ENCODE data around the gene MTM1.

MTM1 gene

DNA sequence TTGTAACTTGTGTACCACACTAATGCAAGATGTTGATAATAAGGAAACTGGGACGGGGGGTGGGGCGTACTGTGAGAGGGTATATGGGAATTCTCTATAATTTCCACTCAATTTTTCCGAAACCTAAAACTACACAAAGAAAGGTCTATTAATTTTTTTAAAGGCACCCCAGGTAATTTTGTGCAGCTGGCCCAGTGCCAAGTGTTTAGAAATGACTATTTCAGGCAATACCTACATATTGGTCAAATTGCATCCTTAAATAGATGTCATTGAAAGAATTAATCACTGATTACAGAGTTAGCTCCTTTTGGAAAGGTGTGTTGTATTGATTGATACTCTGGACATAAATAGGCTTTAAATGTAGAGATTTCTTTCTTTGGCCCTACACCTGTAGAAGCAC is 114.7 kb downstream of the MTM1 start:
- no peak for DNase-seq

DNA sequence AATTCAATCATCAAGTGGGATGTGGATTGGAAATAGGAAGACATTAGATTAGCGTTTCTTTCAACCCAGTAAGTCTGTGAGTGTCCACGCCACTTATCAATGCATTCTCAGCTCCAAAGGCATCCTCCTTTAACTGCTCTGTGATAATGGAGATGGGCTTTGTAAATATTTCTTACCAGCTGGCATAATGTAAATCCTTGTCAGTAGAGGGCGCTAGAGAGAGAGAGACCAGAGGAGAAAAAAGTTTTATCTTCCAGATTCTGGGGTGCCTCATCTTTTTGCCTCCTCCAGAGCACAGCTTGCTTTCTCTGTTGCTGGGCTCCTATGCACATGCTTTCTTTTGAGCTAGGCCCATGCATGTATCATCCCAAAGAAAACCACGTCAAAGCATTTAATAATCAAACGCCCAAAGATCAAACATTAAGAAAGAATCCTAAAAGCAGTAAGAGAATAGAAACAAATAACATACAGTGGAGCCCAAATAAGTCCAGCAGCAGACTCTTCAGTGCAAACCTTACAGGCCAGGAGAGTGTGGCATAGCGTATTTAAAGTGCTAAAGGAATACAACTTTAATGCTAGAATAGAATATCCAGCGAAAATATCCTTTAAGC is 115.2 kb downstream of the MTM1 start:
- no peak for DNase-seq

DNA sequence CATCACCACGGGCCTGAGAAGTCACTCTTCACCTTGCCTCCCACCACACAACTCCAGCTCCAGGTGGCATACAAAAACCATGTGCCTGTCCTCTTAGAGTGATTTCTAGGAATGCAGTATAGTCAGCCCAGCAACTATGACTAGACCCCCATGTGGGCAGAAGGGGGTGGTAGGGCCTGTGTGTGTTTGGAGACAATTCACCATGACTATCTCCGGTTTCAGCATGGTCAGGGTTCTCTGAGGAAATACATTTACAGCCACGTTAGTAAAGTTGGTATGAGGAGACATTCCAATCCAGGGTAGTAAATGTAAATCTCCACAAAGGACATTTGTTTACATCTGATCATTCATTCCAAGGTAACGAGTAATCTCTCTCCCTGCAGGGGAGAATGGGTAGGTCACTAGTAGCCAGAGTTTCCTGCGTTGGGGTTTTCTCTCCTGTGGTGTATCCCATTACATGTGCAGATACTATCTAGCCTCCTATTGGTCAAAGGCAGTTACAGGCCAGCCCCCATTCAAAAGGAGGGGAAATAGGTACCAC is 120.6 kb downstream of the MTM1 start:
- DNase-seq = peak; percentile 90

DNA sequence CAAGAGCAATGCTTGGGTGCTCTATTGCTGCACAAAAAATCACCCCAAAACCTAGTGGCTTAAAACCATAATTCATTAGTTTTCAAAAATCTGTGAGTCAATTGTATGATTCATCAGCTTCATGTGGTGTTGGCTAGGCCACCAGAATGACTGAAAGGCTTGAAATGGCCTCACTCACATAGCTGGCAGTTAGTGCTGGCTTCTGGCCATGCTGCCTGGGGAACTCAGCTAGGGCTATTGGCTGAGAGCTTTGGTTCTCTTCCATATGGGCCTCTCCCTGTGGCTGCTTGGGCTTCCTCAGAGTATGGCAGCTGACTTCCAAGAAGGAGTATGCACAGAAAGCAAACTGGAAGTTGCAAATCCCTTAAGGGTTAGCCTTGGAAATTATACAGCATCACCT is 121.7 kb downstream of the MTM1 start:
- peak; percentile 92 for DNase-seq

DNA sequence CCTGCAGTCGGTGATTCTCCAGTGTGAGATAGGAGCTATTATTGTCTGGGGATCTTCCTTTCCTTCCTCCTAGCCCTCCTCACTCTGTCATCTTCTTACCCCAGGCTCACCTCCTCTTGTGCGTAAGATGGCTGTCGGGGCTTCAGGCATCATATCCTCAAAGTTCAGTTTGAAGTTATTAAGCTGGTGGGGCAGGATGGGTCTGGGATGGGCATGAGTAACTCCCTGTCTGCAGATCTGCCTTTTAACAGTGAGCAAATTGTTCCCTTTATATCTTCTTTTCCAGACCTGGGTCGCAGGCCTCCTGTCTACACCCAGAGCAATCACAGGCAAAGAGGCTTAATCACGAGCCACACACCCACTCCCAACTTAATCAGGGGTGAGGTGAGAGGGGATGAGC is 123.9 kb downstream of the MTM1 start:
- no peak for DNase-seq

DNA sequence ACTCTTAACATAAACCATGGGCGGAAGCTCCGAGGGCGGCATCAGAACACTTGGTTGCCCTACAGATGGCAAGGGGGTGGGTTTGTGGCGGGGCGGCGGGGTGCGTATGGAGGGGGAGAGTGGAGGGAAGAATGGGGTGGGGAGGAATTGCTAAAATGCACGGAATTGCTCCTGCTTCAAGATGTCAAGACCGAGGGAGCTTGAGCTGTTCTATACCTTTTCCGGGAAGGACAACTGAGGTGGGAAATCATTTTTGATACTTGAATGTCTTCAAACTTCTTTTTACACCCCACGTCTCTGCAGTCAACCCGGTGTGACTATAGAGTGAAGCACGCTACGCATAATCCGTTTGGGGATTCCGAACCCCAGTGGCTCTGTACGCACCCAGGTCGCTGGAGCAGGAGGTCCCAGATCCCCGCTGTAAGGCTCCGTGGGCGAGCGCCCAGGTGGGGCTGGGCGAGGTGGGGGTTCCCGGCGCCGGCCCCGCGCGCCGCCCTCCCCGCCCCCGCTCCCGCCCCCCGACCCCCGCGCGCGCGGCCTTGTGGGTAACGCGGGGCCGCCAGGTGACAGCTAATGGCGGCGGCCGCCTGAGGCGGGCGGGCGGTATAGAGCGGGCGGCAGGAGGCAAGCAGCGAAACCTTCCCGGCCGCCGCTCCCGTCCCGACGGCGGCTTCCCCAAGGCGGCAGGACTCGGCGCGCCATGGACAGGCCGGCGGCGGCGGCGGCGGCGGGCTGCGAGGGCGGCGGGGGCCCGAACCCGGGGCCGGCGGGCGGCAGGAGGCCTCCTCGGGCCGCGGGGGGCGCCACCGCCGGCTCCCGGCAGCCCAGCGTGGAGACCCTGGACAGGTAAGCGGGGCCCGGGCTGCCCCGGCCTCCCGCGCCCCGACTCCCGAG is 124.7 kb downstream of the MTM1 start, which contains the start of gene MTMR1:
TSS of gene MTMR1 (plus strand) at position 566 of the 894 bp plus-strand sequence. CDS start at position 701, 135 bp downstream.
- no peak for DNase-seq

DNA sequence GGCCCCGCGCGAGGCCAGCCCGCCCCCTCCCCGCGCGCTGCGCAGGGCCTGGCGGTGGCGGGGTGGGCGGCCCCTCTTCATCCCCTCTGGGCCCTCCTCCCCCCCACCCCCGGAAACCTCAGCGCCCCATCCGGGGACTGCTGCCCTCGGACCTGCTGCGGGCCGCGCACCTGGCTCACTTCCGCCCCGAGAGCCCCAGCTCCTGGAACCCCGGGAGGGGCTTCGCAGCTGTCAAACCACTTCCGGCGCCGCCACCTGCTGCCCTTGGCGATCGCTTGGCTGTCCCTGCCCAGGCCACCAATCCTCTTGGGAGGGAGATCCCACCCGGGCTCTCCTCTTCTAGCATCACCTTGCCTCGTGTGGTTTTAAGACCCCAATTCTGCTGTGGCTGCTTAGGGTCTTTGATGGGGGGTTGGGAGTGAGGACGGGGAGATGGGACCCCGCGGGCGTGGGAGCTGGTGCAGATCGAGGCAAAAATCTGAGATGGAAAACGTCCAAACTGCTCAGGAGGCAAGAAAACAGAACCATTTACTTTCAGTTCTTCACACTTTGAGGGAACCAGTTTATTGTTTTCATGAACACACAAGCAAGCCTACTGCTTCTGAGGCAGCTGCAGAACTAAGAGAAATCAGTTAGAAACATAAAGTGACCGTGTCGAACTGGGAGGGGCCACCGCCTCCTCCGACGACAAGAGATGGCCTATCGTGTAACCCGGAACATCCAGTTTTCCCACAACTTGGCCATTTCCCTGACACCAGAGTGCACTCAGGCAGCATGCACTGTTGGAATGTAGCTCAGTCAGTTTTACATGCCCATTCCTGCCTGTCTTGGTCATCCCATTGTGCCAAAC is 125.5 kb downstream of the MTM1 start:
- DNase-seq = peak; percentile 23

DNA sequence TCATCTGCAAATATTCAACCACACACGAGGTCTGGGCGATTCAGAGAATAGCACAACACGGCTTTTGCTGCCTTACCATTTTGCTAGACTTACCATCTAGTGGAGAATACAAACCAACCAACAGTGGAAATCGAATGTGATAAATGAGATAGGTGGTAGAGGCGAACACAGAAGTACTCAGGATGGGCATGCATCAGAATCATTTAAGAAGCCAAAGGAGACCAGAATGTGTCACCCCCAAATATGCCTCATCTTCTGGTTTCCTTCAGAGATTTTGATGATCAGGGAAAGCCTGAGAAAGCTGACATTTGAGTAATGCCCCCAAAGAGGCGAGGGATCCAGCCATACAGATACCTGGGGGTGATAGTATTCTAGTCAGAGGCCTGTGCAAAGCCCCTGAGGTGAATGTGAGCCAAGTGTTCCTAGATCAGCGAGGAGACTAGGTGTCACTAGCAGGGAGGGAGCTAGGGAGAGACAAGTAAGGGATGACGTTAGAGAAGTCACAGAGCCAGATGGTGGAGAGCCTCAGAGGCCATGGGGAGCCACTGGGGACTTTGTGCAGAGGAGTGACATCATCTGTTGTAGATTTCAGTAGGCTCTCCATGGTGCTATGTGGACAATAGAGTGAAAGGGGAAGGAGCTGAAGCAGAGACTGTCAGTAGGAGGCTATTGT is 126.5 kb downstream of the MTM1 start:
- no peak for DNase-seq

DNA sequence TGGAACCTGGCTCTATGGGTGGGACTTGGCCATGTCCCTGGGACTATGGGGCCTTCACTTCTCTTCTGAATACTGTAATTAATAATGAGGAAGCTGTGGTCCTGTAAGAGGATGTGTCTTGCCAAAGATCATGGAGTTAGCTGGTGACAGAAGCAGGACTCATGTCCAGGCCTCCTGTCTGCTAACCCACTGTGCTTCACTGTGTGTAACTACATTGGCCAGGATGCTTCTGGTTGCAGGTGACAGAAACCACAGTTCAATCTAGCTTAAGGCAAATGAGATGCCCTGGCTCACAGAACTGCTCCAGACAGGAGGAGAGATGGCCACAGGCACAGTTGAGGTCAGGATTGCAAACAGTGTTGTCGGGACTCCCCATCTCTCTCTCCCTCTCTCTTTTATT is 127.9 kb downstream of the MTM1 start:
- no peak for DNase-seq

DNA sequence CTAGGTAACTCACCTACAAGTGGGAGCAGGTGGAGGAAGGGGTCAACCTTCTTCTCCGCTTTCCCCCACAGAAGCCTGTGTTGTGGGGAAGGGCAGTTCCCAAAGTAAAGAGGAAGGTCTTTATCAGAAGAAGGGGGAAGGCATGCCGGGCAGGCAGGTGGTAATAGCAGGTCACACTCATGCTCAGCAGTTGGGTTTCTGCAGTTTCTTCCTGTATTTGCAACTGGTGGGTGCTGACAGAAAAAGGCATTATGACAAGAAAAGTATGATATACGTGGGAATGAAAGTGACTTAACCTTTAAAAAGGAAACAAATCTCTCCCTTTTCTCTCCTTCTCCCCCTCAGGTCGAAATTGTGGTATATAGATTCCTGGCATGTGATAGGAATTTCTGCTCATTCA is 128.4 kb downstream of the MTM1 start:
- no peak for DNase-seq

DNA sequence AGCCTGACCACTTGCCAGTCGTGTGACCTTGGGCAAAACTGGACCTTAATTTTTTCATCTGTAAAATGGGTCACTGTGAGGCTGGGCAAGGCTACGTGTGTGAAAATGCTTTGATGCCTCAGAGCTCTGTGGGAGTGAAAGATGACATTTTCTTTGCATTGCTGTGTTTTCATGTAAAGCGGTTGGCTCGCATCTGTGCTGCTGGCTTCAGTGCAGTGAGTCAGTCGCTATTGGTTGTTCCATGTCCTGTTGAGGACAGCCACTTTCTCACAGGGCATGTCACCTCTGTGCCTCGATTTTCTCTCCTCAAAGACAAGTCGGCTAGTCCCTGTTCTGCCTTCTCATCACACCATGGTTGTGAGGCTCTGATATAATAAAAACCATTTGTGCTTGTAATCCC is 129.2 kb downstream of the MTM1 start:
- no peak for DNase-seq

DNA sequence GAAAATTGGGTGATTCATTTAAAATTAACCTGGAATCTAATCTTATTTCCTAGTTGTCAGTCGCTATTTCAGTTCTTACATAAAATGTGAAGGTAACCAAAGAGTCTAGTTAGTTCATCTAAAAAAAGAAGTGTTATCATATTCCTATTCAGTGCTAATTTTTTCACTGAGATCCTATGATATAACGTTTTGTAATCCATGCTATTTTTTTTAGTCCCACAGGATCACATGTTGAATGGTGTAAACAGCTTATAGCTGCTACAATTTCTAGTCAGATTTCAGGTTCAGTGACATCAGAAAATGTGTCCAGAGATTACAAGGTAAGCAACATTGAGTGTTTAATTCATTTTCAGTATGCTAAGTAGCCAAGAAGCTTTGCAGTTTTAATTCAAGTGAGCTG is 130.6 kb downstream of the MTM1 start:
- DNase-seq = no peak

DNA sequence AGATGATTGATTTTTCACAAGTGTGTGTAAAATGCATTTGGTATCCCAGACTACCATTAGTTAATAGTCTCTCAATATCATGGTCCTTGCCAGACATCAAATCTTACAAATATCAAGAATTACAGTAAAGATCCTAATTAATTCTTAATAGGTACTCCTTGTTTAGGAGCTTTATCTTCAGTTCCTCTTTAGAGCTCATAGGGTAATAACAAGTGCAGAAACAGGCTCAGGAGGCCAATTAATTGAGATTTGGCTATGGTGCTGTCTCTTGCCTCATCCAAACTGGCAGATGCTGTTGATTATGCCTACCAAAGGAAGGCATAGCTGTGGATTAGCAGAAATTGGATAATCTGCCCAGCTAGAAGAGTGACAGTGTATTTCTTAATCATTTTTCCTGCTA is 131.7 kb downstream of the MTM1 start:
- DNase-seq = no peak

DNA sequence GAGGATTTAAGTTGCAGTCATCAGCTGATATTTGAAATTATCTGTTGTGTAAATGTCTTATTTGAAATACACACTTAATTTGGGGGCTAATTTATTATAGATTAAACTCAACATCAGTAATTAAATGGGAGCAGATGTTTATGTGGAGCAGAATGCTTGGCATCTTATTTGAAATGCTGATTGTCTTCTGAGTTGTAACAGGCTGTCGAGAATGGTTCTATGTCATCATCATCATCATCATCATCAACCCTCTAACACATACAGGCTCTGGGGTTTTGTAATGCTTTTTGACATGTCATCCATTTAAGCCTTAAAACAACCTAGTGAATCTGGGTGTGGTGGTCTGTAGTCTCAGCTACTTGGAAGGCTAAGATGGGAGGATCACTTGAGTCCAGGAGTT is 133.0 kb downstream of the MTM1 start:
- DNase-seq = no peak

DNA sequence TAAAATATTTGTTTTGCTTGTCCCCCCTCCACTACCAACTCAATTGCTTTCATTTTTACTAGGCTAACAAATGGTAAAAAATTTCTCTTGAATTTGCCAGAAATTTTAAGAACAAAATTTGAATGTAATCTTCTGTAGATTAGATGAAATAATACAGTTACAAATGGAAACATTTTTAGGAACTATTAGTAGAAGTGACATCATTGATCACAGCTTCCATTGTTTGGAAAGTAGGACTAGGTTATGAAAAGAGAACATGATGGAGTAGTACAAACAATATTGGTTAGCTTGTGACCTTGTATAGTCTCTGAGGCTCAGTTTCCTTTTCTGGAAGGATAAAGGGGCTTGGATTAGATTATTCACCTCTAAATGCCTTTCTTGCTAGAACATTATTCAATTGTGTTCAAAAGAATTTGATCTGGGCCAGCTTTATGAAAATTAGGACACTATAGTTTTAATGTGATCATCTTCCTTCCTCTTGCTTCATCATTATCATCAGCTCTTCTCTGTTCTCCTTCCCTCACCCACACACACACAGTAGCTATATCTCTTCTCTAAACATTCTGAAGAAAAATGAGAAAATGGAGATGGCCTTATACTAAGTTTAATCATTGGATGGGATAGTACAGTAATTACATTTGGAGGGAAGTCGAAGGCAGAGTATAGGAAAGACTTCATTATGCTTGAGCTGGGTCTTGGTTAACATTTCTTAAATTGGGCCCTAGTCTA is 134.7 kb downstream of the MTM1 start:
- no peak for DNase-seq

DNA sequence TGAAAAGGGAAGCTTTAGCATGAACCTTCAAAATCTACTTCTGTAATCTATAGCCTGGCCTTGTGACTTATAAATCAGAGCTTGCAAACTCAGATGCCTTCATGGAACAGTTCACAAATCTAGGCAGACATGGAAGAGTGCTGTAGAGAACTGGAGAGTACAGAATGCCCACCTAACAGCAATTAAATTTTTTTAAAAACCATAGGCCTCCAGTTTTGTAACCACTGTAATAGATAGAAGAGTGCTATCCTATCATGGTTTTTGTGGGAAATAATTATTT is 135.2 kb downstream of the MTM1 start:
- no peak for DNase-seq

DNA sequence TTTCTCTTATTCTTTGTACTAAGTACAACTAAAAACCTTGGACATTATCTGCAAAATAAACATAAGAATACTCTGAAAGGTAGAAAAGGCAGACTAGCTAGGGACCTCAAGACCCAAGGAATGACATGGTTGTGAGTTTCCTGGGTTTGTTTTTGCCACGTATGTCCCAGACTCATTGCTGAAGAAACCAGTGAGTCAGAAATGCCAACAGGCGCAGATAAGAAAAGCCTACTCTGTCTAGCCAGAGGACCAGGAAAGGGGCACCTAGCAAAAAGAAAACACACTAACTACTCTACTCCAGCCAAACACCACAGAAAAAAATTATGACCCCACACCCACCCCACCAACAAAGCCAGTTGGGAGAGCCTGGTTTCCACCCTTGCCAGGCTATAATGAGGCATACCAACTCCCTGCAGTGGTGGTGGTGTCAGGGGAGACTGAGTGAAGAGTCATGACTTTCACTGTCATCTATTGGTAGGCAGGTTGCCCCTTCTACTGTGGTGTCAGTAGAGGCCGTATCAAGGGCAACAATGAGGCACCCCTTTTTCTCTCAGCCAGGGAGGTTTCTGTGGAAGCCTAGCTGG is 135.7 kb downstream of the MTM1 start:
- peak; percentile 41 for DNase-seq

DNA sequence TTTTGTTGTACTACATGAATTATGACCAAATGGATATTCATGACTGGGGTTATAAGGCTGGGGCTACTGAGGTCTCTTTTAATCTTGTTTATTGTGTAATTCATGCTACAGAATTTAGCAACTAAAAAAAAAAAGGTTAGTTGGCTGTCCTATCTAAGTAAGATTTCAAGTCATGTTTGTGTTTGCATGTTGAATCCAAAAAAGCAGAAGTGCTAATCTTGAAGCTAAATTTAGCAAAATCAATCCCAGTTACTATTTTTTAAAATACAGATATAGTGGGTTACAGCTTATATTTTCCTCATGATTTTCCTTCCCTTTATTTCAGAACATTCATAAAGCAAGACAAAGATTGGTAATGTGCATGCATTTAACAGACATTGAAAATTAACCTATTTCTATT is 144.2 kb downstream of the MTM1 start:
- no peak for DNase-seq

DNA sequence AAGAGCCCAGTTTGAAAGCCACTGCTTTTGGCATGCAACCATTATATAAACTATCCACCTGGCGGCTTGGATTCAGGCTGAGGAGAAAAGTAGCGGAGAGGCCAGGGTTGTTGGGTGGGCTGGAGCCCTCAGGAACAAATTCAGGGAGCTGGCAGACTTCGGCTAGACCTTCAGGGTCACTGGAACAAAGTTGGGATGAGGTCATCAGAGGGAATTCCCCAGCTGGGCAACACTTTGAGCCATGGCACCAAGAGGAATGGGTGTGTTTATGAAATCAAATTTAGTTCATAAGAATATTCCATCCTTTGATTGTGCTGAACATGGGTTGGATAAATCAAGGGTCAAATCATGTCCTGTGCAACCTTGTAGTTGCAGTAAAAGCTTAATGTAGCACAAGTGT is 146.8 kb downstream of the MTM1 start:
- DNase-seq = no peak

DNA sequence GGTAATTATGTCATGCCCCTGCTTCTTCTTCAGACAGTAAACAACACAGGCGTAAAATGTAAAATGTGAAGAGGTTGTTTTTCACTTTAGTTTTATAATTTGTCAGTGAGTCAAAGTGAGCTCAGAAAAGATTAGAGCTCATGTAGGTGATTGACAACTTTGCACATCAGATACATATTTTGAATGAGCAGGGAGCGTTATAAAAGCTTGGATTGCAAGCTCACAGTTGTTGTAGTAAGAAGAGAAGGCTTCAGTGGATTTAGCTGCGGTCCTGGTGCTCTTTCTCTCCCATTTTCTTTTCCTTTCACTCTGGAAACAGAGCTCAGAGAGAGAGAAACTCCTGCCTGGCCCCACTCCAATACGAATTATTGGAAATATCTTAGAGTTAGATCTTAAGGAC is 151.2 kb downstream of the MTM1 start:
- DNase-seq = no peak

All from NCI-H226 (cell line).